A673 (cell line): ENCODE data around the gene RERE.

ENCODE experiments used
- CTCF ChIP-seq: fragments of 300-800, 200-600 bp; sonication (generic); conservative IDR thresholded peaks from 2 replicates; pipeline ENCODE4 v1.5.1; 2017; ENCODE audit warnings: low read depth, mild to moderate bottlenecking, antibody characterized with exemption, low read length, moderate library complexity, mixed read lengths
- EZH2 ChIP-seq: fragments of 200-600 bp; sonication (generic); IDR thresholded peaks from 2 replicates; pipeline ENCODE4 v1.6.1; 2017; ENCODE audit warnings: borderline replicate concordance, low read depth, mild to moderate bottlenecking, mixed read lengths, antibody characterized with exemption, low read length; ENCODE audit not compliant: poor library complexity, severe bottlenecking

DNA sequence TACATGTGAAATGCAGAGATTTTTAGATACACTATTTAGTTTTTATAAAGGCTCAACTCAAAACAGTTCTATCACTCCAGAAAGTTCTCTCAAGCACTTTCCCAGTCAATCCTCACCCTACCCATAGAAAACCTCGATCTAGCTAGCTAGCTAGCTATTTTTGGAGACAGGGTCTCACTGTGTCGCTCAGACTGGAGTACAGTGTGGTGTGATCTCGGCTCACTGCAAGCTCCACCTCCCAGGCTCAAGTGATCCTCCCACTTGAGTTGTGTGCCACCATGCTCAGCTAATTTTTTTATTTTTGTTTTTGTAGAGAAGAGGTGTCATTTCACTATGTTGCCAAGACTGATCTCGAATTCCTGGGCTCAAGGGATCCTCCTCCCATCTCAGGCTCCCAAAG is 236.9 kb downstream of the RERE start:
- TF ChIP-seq EZH2 (no peak), CTCF (no peak)
